Fibroblast of gingiva (primary cell): ENCODE results near the gene REL.
"Not testable (repeated sequence)": the region's sequence is repeated elsewhere in the genome, so short reads cannot be mapped to it uniquely, and the experiment has no call there.

Experiments used
- DNase-seq: peaks from one replicate; pipeline ENCODE4 v3.0.0-alpha.2; 2011; ENCODE audit warnings: low read depth

Gene REL

DNA sequence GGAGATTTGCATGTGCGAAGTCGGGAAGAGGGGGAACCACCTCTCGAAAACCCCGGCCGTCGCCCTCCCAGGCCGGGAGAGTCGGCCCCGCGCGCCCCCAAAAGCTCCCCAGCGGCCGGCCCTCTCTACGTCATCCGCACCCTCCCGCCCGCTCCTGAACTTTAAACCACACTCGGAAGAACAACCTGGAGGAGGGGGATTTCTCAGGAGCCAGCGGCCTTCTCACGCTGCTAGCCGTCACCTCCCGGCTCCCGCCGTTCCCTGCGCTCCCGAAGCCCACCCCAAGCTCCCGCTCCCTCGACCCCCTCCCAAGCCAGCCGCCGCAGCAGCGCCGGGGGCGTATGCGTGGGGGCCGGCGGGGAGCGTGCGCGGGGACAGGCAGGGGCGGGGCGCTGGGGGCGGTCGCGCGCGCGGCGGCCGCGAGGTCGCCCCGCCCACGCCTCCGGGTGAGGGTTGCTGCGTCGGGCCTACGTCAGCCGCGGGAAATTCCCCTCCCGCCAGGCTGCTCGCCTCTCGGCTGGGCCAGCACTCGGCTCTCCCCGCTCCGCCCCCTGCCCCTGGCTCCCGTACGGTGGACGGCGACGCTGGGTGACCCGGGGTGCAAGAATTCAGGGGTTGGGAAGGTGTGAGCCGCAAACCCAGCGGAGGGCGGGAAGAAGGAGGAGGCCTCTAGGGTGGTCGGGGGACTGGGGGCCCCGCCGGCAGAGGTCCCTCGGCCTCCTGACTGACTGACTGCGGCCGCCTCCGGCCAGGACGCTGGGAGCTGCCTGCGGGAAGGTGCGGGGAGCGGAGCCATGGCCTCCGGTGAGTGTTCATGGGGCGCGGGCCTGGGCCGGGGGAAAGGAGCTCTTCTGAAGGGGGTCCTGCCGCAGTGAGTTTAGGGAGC lies at the start of gene REL:
Gene REL (plus strand): TSS at position 528 of the 886 bp plus-strand sequence. CDS start 267 bp downstream, at position 795.
- DNase-seq = peak; percentile 89

GRCh38 chr2:60831921-60832320 lies 49.5 kb upstream of the REL start:
- DNase-seq = no peak

- no peak for DNase-seq
Measured at GRCh38 chr2:60832621-60833020, 48.8 kb upstream of the REL start.

- DNase-seq = no peak
Measured at GRCh38 chr2:60834270-60834717, 47.1 kb upstream of the REL start.

DNA sequence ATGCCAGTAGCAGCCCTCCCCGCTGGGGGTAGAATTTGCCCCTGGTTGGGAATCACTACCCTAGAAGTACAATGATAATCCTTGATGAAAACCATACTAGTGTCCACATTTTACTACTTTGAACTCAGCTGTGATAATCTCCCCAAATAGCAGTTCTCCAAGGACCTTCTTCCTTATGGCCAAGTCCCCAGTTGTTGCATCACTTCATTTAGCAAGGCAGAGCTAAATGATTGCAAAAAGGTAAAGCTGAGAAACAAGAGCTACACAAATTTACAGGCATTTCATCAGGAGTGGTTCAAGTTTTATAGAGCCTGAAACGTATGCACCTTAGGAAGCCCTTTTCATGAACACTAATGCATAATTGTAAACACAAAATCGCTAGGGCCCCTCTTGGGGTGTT lies 44.9 kb upstream of the REL start:
- no peak for DNase-seq

DNA sequence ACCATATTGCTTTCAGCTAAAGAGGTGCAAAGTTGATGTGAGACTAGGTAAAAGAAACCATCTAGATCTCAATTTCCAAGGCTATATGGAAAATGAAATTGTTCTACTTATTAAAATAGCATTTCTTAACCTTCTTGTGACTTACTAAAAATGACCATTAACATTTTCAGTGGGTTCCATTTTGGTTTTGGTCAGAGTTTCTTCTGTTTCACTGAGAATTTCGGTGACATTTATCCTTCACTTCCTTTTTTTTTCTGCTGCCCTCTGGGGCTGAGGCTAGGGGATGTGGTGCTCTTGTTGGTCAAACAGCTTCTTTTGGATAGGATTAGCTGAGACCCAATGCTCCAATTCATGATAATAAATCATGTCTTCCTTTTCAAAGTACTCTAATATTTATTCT lies 44.3 kb upstream of the REL start:
- no peak for DNase-seq

DNA sequence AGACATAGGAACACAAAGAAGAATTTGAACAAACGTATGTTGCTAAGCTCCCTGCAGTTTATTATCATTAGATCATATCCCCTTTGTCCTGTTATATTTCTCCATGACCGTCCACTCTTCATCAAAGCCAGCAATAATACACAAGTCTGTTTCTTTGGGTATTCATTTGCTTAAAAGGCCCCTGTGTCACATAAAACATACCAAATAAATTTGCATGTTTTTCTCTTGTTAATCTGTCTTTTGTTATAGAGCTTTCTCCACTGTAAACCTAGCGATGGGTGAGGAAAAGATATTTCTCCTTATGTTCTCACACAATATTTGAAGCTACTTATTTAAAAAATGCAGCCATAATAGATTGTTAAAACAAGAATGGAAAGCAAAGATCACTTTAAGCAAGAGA lies 42.9 kb upstream of the REL start:
- DNase-seq = no peak

DNA sequence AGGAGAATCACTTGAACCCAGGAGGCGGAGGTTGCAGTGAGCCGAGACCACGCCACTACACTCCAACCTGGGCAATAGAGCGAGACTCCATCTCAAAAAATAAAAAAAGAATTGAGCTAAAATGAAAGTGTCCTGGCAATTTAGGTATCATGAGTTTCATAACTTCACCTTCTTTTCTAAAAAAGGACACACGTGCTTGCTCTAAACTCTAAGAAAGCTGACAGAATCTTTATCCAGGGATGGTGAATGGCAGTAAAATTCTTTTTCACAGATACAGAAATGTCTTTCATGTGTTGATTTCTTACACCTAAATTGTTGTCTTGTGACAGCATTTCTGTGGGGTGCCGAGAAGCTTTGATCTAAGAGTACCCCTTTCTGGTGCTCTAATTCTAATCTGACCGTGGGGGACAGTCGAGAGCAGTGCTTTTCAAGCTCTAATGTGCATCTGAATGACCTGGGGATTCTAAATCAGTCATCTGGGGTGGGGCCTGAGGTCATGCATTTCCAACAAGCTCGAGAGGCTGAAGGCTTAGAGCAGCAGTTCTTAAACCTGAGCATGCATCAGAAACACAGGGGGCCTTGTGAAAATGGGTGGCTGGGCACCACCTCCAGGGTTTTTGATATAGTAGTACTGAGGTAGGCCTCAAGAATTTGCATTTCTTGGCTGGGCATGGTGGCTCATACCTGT lies 42.1 kb upstream of the REL start:
- DNase-seq = no peak

DNA sequence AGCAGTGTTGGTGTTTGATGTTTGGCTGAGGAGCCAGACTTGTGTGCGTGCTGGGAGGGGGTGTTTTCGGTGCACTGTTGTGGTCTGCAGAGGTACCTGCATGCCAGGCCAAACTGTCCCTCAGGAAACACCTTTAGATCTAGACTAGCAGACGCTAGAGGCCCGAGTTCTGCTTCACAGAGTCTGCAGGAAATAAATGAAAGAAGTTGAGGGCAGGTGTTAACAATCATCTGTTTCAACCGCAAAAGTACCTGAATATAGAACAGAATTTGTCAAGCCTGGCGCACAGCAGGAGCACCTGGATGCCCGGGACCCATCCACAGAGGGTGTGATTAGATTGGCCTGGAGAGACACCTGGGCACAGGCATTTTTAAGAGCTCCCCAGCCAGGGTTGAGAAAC lies 40.5 kb upstream of the REL start:
- no peak for DNase-seq

- DNase-seq = no peak
Measured at GRCh38 chr2:60843006-60843405, 38.4 kb upstream of the REL start.

GRCh38 chr2:60844105-60844504 lies 37.3 kb upstream of the REL start:
- no peak for DNase-seq

DNA sequence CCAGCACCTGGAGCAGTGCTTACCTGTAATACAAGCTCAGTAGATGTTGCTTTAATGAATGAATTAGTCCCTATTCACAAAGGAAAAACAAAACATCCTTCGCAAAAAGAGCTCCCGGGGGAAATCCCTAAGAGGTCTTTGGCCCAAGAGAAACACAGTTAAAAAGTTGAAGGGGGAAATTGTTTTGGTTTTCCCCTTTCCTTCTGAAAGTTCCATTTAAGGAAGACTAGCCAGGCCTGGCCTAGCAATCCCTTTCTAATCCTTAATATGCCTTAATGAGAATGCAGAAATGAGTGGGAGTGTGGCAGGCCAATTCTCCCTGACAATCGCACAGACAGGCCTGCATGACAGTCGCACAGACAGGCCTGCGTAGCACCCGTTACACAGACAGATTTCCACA lies 33.5 kb upstream of the REL start:
- DNase-seq = no peak

- no peak for DNase-seq
Measured at GRCh38 chr2:60849187-60849586, 32.2 kb upstream of the REL start.

DNA sequence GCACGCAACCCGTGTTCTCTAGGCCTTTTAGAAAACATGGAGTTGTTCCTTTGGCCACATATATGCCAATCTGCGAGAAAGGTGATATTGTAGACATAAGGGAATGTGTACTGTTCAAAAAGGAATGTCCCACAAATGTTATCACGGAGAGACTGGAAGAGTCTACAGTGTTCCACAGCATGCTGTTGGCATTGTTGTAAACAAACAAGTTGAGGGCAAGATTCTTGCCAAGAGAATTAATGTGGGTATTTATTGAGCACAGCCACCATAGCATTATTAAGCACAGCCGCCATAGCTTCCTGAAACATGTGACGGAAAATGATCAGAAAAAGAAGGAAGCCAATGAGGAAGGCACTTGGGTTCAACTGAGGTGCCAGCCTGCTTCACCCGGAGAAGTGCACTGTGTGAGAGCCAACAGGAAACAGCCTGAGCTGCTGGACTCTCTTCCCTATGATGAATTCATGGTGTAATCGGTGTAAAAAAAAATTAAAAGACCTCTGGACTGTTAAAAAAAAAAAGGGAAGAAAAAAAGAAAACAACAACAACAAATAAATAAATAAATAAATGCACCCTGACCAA lies 29.0 kb upstream of the REL start:
- DNase-seq = no peak

- DNase-seq = no peak
Measured at GRCh38 chr2:60853531-60853930, 27.8 kb upstream of the REL start.

- DNase-seq = no peak
Measured at GRCh38 chr2:60855989-60856669, 25.2 kb upstream of the REL start.

- DNase-seq = no peak
Measured at GRCh38 chr2:60857056-60857455, 24.3 kb upstream of the REL start.

DNA sequence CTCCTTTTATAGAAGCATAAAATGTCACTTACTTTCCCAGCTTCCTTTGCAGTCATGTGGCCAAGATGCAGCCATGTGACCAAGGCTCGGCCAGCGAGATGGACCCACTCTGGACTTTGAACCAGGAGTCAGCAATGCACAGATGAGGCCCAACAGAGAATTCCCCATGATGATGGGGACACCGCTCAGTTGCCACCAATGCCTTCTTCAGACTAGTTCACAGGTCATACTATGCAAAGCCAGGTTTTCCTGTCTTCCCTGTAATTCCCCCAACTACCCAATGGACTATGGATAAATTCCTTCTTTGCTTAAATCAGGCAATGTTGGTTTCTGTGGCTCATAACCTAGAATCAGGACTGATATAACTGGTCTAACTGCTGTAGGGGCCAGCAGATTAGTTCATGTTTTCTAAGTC lies 22.5 kb upstream of the REL start:
- no peak for DNase-seq

- no peak for DNase-seq
Measured at GRCh38 chr2:60861736-60862135, 19.6 kb upstream of the REL start.

- no peak for DNase-seq
Measured at GRCh38 chr2:60862642-60863041, 18.7 kb upstream of the REL start.

DNA sequence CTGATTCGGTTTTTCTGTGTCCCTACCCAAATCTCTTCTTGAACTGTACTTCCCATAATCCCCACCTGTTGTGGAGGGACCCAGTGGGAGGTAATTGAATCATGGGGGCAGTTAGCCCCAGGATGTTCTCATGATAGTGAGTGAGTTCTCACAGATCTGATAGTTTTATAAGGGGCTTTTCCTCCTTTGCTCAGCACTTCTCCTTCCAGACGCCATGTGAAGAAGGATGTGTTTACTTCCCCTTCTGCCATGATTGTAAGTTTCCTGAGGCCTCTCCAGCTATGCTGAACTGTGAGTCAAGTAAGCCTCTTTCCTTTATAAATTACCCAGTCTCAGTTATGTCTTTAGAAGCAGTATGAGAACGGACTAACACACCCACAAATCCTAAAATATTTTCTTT lies 16.0 kb upstream of the REL start:
- not testable (repeated sequence) for DNase-seq

- no peak for DNase-seq
Measured at GRCh38 chr2:60867007-60867406, 14.4 kb upstream of the REL start.
